IPS-20b (cell line): ENCODE data around the gene LTN1.

Experiments used
- H3K27ac ChIP-seq: one replicate; pipeline ENCODE4 v1.5.1; 2013; ENCODE audit warnings: low read length
- H3K27me3 ChIP-seq: 2 replicates; pipeline ENCODE4 v1.6.1; 2013; ENCODE audit warnings: mild to moderate bottlenecking, low read length, inconsistent platforms; ENCODE audit not compliant: insufficient read depth
- H3K36me3 ChIP-seq: 2 replicates; pipeline ENCODE4 v1.6.1; 2013; ENCODE audit warnings: low read depth, mild to moderate bottlenecking, inconsistent platforms, low read length, moderate library complexity; ENCODE audit not compliant: insufficient read depth
- H3K4me1 ChIP-seq: 2 replicates; pipeline ENCODE4 v1.6.1; 2013; ENCODE audit warnings: mild to moderate bottlenecking, control low read depth, inconsistent platforms, low read length, moderate library complexity; ENCODE audit not compliant: insufficient read depth
- H3K4me3 ChIP-seq: 2 replicates; pipeline ENCODE4 v1.5.1; 2013; ENCODE audit warnings: mild to moderate bottlenecking, low read length, inconsistent platforms
- H3K9ac ChIP-seq: 2 replicates; pipeline ENCODE4 v1.6.1; 2013; ENCODE audit warnings: low read depth, mild to moderate bottlenecking, inconsistent platforms, low read length, moderate library complexity
- H3K9me3 ChIP-seq: 2 replicates; pipeline ENCODE4 v1.6.1; 2013; ENCODE audit warnings: mild to moderate bottlenecking, low read depth, low read length, inconsistent platforms; ENCODE audit not compliant: insufficient read depth

The LTN1 gene

GRCh38 chr21:28982637-28983036 lies 10.0 kb downstream of the LTN1 start:
- Histone ChIP-seq H3K9me3 (no peaks in the 10 kb centered on the region), H3K4me1 (no peaks in the 10 kb centered on the region), H3K9ac (no peak overlapping the region), H3K36me3 (peaks cover 76% of the 10 kb centered on the region), H3K27ac (no peak overlapping the region), H3K4me3 (no peak overlapping the region), H3K27me3 (no peaks in the 10 kb centered on the region)

GRCh38 chr21:28979092-28979491 lies 13.6 kb downstream of the LTN1 start:
- H3K4me3 ChIP-seq: no peak overlapping the region
- no peak overlapping the region for H3K27ac ChIP-seq
- H3K9ac ChIP-seq: no peak overlapping the region
- no peaks in the 10 kb centered on the region for H3K9me3 ChIP-seq
- H3K4me1 ChIP-seq: no peaks in the 10 kb centered on the region
- peaks cover 76% of the 10 kb centered on the region for H3K36me3 ChIP-seq
- no peaks in the 10 kb centered on the region for H3K27me3 ChIP-seq

GRCh38 chr21:28975397-28975796 lies 17.3 kb downstream of the LTN1 start:
- Histone ChIP-seq H3K9me3 (no peaks in the 10 kb centered on the region), H3K36me3 (peaks cover 51% of the 10 kb centered on the region), H3K9ac (no peak overlapping the region), H3K27me3 (no peaks in the 10 kb centered on the region), H3K4me1 (no peaks in the 10 kb centered on the region), H3K27ac (no peak overlapping the region), H3K4me3 (no peak overlapping the region)

- Histone ChIP-seq H3K4me3 (no peak overlapping the region), H3K36me3 (peaks cover 53% of the 10 kb centered on the region), H3K27ac (no peak overlapping the region), H3K4me1 (no peaks in the 10 kb centered on the region), H3K9ac (no peak overlapping the region), H3K27me3 (no peaks in the 10 kb centered on the region), H3K9me3 (no peaks in the 10 kb centered on the region)
Observed at GRCh38 chr21:28974531-28975227, 18.0 kb downstream of the LTN1 start.

GRCh38 chr21:28972398-28972797 lies 20.3 kb downstream of the LTN1 start:
- H3K27me3 ChIP-seq: no peaks in the 10 kb centered on the region
- H3K36me3 ChIP-seq: peaks cover 55% of the 10 kb centered on the region
- no peak overlapping the region for H3K9ac ChIP-seq
- H3K4me3 ChIP-seq: no peak overlapping the region
- H3K9me3 ChIP-seq: no peaks in the 10 kb centered on the region
- no peaks in the 10 kb centered on the region for H3K4me1 ChIP-seq
- H3K27ac ChIP-seq: no peak overlapping the region

- no peaks in the 10 kb centered on the region for H3K9me3 ChIP-seq
- no peaks in the 10 kb centered on the region for H3K27me3 ChIP-seq
- no peak overlapping the region for H3K27ac ChIP-seq
- peaks cover 62% of the 10 kb centered on the region for H3K36me3 ChIP-seq
- H3K9ac ChIP-seq: no peak overlapping the region
- no peak overlapping the region for H3K4me3 ChIP-seq
- H3K4me1 ChIP-seq: no peaks in the 10 kb centered on the region
Observed at GRCh38 chr21:28971171-28971570, 21.5 kb downstream of the LTN1 start.

- no peak overlapping the region for H3K27ac ChIP-seq
- peaks cover 76% of the 10 kb centered on the region for H3K36me3 ChIP-seq
Observed at GRCh38 chr21:28963831-28964230, 28.8 kb downstream of the LTN1 start.

GRCh38 chr21:28962465-28962864 lies 30.2 kb downstream of the LTN1 start:
- Histone ChIP-seq H3K9me3 (no peaks in the 10 kb centered on the region), H3K27me3 (no peaks in the 10 kb centered on the region), H3K9ac (no peak overlapping the region), H3K27ac (no peak overlapping the region), H3K4me3 (no peak overlapping the region), H3K36me3 (peaks cover 79% of the 10 kb centered on the region), H3K4me1 (no peaks in the 10 kb centered on the region)

More at GRCh38 chr21:28963831-28964230, 28.8 kb downstream of the LTN1 start:
- Histone ChIP-seq H3K4me1 (no peaks in the 10 kb centered on the region), H3K4me3 (no peak overlapping the region), H3K27me3 (no peaks in the 10 kb centered on the region), H3K9me3 (no peaks in the 10 kb centered on the region), H3K9ac (no peak overlapping the region)

GRCh38 chr21:28961927-28962326 lies 30.8 kb downstream of the LTN1 start:
- no peak overlapping the region for H3K4me3 ChIP-seq
- no peaks in the 10 kb centered on the region for H3K9me3 ChIP-seq
- H3K9ac ChIP-seq: no peak overlapping the region
- no peaks in the 10 kb centered on the region for H3K4me1 ChIP-seq
- H3K27me3 ChIP-seq: no peaks in the 10 kb centered on the region
- H3K36me3 ChIP-seq: peaks cover 79% of the 10 kb centered on the region
- H3K27ac ChIP-seq: no peak overlapping the region

GRCh38 chr21:28960245-28960644 lies 32.4 kb downstream of the LTN1 start:
- H3K27ac ChIP-seq: no peak overlapping the region
- H3K9ac ChIP-seq: no peak overlapping the region
- H3K4me1 ChIP-seq: no peaks in the 10 kb centered on the region
- no peak overlapping the region for H3K4me3 ChIP-seq
- no peaks in the 10 kb centered on the region for H3K9me3 ChIP-seq
- H3K27me3 ChIP-seq: no peaks in the 10 kb centered on the region
- peaks cover 75% of the 10 kb centered on the region for H3K36me3 ChIP-seq

GRCh38 chr21:28959367-28960099 lies 33.1 kb downstream of the LTN1 start:
- H3K4me1 ChIP-seq: no peaks in the 10 kb centered on the region
- no peak overlapping the region for H3K4me3 ChIP-seq
- H3K36me3 ChIP-seq: peaks cover 73% of the 10 kb centered on the region
- H3K9ac ChIP-seq: no peak overlapping the region
- no peaks in the 10 kb centered on the region for H3K9me3 ChIP-seq
- H3K27me3 ChIP-seq: no peaks in the 10 kb centered on the region
- no peak overlapping the region for H3K27ac ChIP-seq

- peaks cover 67% of the 10 kb centered on the region for H3K36me3 ChIP-seq
- no peak overlapping the region for H3K27ac ChIP-seq
- no peak overlapping the region for H3K4me3 ChIP-seq
- H3K4me1 ChIP-seq: no peaks in the 10 kb centered on the region
- no peak overlapping the region for H3K9ac ChIP-seq
- no peaks in the 10 kb centered on the region for H3K27me3 ChIP-seq
- H3K9me3 ChIP-seq: no peaks in the 10 kb centered on the region
Observed at GRCh38 chr21:28953247-28953646, 39.4 kb downstream of the LTN1 start.
